ENCODE results near the gene GLB1L3. TPM values are rescaled to one million over a fixed set of nuclear protein-coding genes. Genes with fewer than 3 reads are reported as not detected.

The GLB1L3 gene
- total RNA-seq, 1 donor from 2014 or later, result 16.5 TPM

DNA sequence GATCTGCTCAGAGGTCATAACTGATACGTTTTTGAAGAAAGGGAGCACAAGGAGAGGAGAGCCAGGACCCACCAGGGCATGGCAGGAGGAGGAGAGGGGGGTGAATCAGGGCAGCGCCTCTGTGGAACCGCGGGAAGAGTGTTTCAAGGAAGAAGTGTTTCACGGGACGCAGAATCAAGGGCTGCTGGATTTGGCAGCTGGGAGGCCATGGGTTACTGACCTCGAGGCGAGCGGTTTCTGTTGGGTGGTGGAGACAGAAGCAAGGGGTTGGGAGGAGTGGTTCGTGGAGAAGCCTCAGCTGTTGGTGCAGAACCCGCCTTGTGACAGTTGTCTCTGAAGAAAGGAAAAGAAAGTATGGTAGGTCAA, 38.6 kb upstream of the GLB1L3 start:
- TF ChIP-seq, protein P1, sequence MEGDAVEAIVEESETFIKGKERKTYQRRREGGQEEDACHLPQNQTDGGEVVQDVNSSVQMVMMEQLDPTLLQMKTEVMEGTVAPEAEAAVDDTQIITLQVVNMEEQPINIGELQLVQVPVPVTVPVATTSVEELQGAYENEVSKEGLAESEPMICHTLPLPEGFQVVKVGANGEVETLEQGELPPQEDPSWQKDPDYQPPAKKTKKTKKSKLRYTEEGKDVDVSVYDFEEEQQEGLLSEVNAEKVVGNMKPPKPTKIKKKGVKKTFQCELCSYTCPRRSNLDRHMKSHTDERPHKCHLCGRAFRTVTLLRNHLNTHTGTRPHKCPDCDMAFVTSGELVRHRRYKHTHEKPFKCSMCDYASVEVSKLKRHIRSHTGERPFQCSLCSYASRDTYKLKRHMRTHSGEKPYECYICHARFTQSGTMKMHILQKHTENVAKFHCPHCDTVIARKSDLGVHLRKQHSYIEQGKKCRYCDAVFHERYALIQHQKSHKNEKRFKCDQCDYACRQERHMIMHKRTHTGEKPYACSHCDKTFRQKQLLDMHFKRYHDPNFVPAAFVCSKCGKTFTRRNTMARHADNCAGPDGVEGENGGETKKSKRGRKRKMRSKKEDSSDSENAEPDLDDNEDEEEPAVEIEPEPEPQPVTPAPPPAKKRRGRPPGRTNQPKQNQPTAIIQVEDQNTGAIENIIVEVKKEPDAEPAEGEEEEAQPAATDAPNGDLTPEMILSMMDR (IDR thresholded peaks at IDR 0.05; ENCODE audit: unreplicated experiment), result no peak
- DNase-seq (ENCODE audit: low spot score), result no peak
- H3K27me3 Mint-ChIP-seq (ENCODE audit: unreplicated experiment), result peaks cover 4% of the 10 kb centered on the region
- H3K36me3 Mint-ChIP-seq (ENCODE audit: low read depth, unreplicated experiment), result peaks cover 47% of the 10 kb centered on the region
- H3K27ac Mint-ChIP-seq (ENCODE audit: unreplicated experiment), result no peak overlapping the region
- H3K4me3 Mint-ChIP-seq (ENCODE audit: unreplicated experiment), result peak overlapping the region; percentile 19
- no peaks in the 10 kb centered on the region for H3K9me3 Mint-ChIP-seq (ENCODE audit: unreplicated experiment)
- peaks cover 11% of the 10 kb centered on the region for H3K4me1 Mint-ChIP-seq (ENCODE audit: unreplicated experiment)

DNA sequence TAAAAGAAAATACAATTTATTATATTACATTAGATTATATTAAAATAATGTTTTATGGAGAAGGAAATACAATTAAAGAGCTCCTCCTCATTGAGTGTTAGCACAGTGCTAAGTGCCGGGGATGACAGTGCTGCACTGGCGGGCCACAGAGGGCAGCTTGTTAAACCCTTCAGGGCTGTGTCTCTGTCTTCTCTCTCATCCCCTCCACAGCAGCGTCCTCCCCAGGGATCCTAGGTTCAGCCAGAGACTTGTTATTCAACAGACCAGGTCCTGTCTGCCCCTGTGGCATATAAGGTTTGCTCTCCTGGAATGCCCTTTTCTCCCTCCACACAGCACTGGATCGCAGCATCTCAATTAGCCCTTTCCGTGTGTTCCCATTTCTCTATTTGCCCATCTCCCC, 37.2 kb upstream of the GLB1L3 start:
- peaks cover 61% of the 10 kb centered on the region for H3K36me3 Mint-ChIP-seq (ENCODE audit: low read depth, unreplicated experiment)
- TF ChIP-seq, protein P1 (IDR thresholded peaks at IDR 0.05; ENCODE audit: unreplicated experiment), result no peak
- no peak overlapping the region for H3K27ac Mint-ChIP-seq (ENCODE audit: unreplicated experiment)
- no peak for DNase-seq (ENCODE audit: low spot score)
- H3K4me1 Mint-ChIP-seq (ENCODE audit: unreplicated experiment), result peaks cover 2% of the 10 kb centered on the region
- no peak overlapping the region for H3K4me3 Mint-ChIP-seq (ENCODE audit: unreplicated experiment)
- no peaks in the 10 kb centered on the region for H3K9me3 Mint-ChIP-seq (ENCODE audit: unreplicated experiment)
- H3K27me3 Mint-ChIP-seq (ENCODE audit: unreplicated experiment), result peaks cover 2% of the 10 kb centered on the region

DNA sequence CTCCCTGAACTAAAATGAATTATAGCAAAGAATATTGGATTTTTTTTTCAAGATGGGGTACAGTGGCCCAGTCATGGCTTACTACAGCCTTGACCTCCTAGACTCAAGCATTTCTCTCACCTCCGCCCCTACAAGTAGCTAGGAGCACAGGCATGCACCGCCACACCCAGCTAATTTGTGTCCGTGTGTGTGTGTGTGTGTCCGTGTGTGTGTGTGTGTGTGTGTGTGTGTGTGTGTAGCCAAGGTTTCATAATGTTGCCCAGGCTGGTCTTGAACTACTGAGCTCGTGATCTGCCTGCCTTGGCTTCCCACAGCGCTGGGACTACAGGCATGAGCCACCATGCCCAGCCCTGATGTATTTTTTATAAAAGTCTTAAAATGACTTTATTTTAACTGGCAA, 35.6 kb upstream of the GLB1L3 start:
- peaks cover 4% of the 10 kb centered on the region for H3K27me3 Mint-ChIP-seq (ENCODE audit: unreplicated experiment)
- peaks cover 60% of the 10 kb centered on the region for H3K36me3 Mint-ChIP-seq (ENCODE audit: low read depth, unreplicated experiment)
- H3K4me1 Mint-ChIP-seq (ENCODE audit: unreplicated experiment), result peaks cover 2% of the 10 kb centered on the region
- H3K4me3 Mint-ChIP-seq (ENCODE audit: unreplicated experiment), result no peak overlapping the region
- DNase-seq (ENCODE audit: low spot score), result no peak
- H3K9me3 Mint-ChIP-seq (ENCODE audit: unreplicated experiment), result no peaks in the 10 kb centered on the region
- TF ChIP-seq, protein P1 (IDR thresholded peaks at IDR 0.05; ENCODE audit: unreplicated experiment), result no peak
- no peak overlapping the region for H3K27ac Mint-ChIP-seq (ENCODE audit: unreplicated experiment)

DNA sequence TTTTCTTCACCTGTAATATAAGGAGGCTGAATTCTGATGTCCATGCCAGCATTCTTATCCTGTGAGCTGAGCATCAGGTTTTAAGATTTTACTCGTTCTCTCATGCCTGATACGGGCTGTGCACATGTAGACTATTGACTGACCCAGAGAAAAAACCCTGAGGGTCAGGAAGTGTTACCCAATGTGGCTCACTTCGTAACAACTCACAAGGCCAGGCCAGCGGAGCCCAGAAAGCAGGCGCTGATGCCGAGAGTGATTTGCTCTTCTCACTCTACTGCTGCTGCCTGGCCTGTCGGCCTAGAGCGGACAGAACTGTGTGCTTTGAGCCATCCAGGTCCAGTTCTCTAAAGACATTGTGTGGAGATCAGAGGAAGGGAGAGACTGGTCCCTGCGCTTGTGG, 33.8 kb upstream of the GLB1L3 start:
- no peak for DNase-seq (ENCODE audit: low spot score)
- Mint-ChIP-seq H3K27ac (ENCODE audit: unreplicated experiment) (no peak overlapping the region), H3K27me3 (ENCODE audit: unreplicated experiment) (peaks cover 4% of the 10 kb centered on the region), H3K36me3 (ENCODE audit: low read depth, unreplicated experiment) (peaks cover 55% of the 10 kb centered on the region), H3K9me3 (ENCODE audit: unreplicated experiment) (no peaks in the 10 kb centered on the region), H3K4me1 (ENCODE audit: unreplicated experiment) (peaks cover 2% of the 10 kb centered on the region), H3K4me3 (ENCODE audit: unreplicated experiment) (peak overlapping the region; percentile 63)
- TF ChIP-seq, protein P1 (IDR thresholded peaks at IDR 0.05; ENCODE audit: unreplicated experiment), result no peak

DNA sequence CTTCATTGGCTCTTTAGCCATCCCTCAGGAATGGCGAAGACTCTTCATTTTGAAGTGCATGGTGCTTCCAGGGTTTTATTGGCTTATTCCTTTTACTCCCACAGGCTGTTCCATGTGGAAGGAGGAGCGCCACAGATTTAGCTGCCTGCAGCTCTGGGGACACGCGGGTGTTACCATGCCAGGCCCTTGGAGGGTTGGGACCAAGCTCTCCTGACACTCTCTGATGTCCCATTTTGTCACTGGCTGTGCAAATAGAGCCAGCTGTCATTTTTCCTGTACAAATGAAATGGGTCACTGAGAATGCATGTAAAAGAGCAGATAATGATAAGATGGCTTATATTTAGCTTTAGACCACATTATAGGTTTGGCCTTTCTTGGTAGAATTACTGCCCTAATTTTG, 32.3 kb upstream of the GLB1L3 start:
- DNase-seq (ENCODE audit: low spot score), result no peak
- H3K27me3 Mint-ChIP-seq (ENCODE audit: unreplicated experiment), result peaks cover 2% of the 10 kb centered on the region
- no peaks in the 10 kb centered on the region for H3K9me3 Mint-ChIP-seq (ENCODE audit: unreplicated experiment)
- H3K36me3 Mint-ChIP-seq (ENCODE audit: low read depth, unreplicated experiment), result peaks cover 60% of the 10 kb centered on the region
- TF ChIP-seq, protein P1 (IDR thresholded peaks at IDR 0.05; ENCODE audit: unreplicated experiment), result no peak
- no peak overlapping the region for H3K27ac Mint-ChIP-seq (ENCODE audit: unreplicated experiment)
- no peaks in the 10 kb centered on the region for H3K4me1 Mint-ChIP-seq (ENCODE audit: unreplicated experiment)
- H3K4me3 Mint-ChIP-seq (ENCODE audit: unreplicated experiment), result no peak overlapping the region

Data from endothelial cell (in vitro differentiated cells).